Stimulated activated naive CD8-positive, alpha-beta T cell treated with anti-CD3 and anti-CD28 coated beads, Interleukin-15, Interleukin-2, amounts not matched to agents 100 ng/mL and 50 ng/mL, for 24 hours (primary cell): ENCODE data around the gene SYPL1.
A peak's percentile ranks its signal among the peaks of the same experiment; 100 is the strongest.

Experiments
- H3K27ac Mint-ChIP-seq: one replicate; pipeline ENCODE4 v1.8.0; 2021; ENCODE audit warnings: mild to moderate bottlenecking, mixed read lengths
- H3K27me3 Mint-ChIP-seq: one replicate; pipeline ENCODE4 v1.8.0; 2021; ENCODE audit warnings: mixed read lengths
- H3K36me3 Mint-ChIP-seq: one replicate; pipeline ENCODE4 v1.8.0; 2021; ENCODE audit warnings: low read depth, mixed read lengths
- H3K4me1 Mint-ChIP-seq: one replicate; pipeline ENCODE4 v1.8.0; 2021; ENCODE audit warnings: low read depth, mixed read lengths
- H3K4me3 Mint-ChIP-seq: one replicate; pipeline ENCODE4 v1.8.0; 2021; ENCODE audit warnings: mild to moderate bottlenecking, mixed read lengths
- H3K9me3 Mint-ChIP-seq: one replicate; pipeline ENCODE4 v1.8.0; 2021; ENCODE audit warnings: mixed read lengths

Gene SYPL1

GRCh38 chr7:106047818-106048705 is 64.0 kb downstream of the SYPL1 start:
- Mint-ChIP-seq H3K36me3 (no peaks in the 10 kb centered on the region), H3K4me1 (no peaks in the 10 kb centered on the region), H3K9me3 (no peaks in the 10 kb centered on the region), H3K4me3 (no peak overlapping the region), H3K27ac (no peak overlapping the region), H3K27me3 (no peaks in the 10 kb centered on the region)

GRCh38 chr7:106047184-106047583 is 64.9 kb downstream of the SYPL1 start:
- no peak overlapping the region for H3K4me3 Mint-ChIP-seq
- no peaks in the 10 kb centered on the region for H3K9me3 Mint-ChIP-seq
- peaks cover 8% of the 10 kb centered on the region for H3K4me1 Mint-ChIP-seq
- no peaks in the 10 kb centered on the region for H3K36me3 Mint-ChIP-seq
- H3K27ac Mint-ChIP-seq: no peak overlapping the region
- no peaks in the 10 kb centered on the region for H3K27me3 Mint-ChIP-seq

- Mint-ChIP-seq H3K27ac (no peak overlapping the region), H3K27me3 (no peaks in the 10 kb centered on the region), H3K36me3 (no peaks in the 10 kb centered on the region), H3K4me3 (no peak overlapping the region), H3K9me3 (no peaks in the 10 kb centered on the region), H3K4me1 (peaks cover 24% of the 10 kb centered on the region)
Observed at GRCh38 chr7:106045586-106045985, 66.5 kb downstream of the SYPL1 start.

GRCh38 chr7:106045139-106045538 is 67.0 kb downstream of the SYPL1 start:
- H3K27me3 Mint-ChIP-seq: no peaks in the 10 kb centered on the region
- peaks cover 27% of the 10 kb centered on the region for H3K4me1 Mint-ChIP-seq
- H3K36me3 Mint-ChIP-seq: no peaks in the 10 kb centered on the region
- H3K9me3 Mint-ChIP-seq: no peaks in the 10 kb centered on the region
- H3K27ac Mint-ChIP-seq: no peak overlapping the region
- H3K4me3 Mint-ChIP-seq: no peak overlapping the region

- peak overlapping the region; percentile 50 for H3K4me3 Mint-ChIP-seq
- H3K36me3 Mint-ChIP-seq: no peaks in the 10 kb centered on the region
- H3K27ac Mint-ChIP-seq: no peak overlapping the region
Observed at GRCh38 chr7:106042196-106042611, 69.9 kb downstream of the SYPL1 start.

GRCh38 chr7:106041140-106041717 is 70.9 kb downstream of the SYPL1 start:
- no peak overlapping the region for H3K27ac Mint-ChIP-seq
- H3K36me3 Mint-ChIP-seq: no peaks in the 10 kb centered on the region
- H3K27me3 Mint-ChIP-seq: no peaks in the 10 kb centered on the region
- H3K4me1 Mint-ChIP-seq: peaks cover 27% of the 10 kb centered on the region
- no peak overlapping the region for H3K4me3 Mint-ChIP-seq
- H3K9me3 Mint-ChIP-seq: no peaks in the 10 kb centered on the region

More at GRCh38 chr7:106042196-106042611, 69.9 kb downstream of the SYPL1 start:
- Mint-ChIP-seq H3K27me3 (no peaks in the 10 kb centered on the region), H3K9me3 (no peaks in the 10 kb centered on the region), H3K4me1 (peaks cover 27% of the 10 kb centered on the region)
